ENCODE data around the gene PPIL1. TPM values are rescaled to one million over a fixed set of nuclear protein-coding genes. Genes with fewer than 3 reads are reported as not detected.

PPIL1 gene
- total and polyA plus RNA-seq, 2 of the 8 experiments (the other 6 are each of a cell fraction or from before 2014, with no cell fraction given) = 83.7 to 86.5 TPM

- Histone ChIP-seq H2AK5ac (ENCODE audit: low read depth, low read length) (no peak overlapping the region), H2BK15ac (ENCODE audit: low read length) (no peak overlapping the region), H3K9me3 (ENCODE audit: insufficient read depth in 2 of 2, low read depth in 1 of 2, low read length in 1 of 2) (no peaks in the 10 kb centered on the region), H3K9ac (replicated peaks in 1 of 4; ENCODE audit: extremely low read depth in 1 of 4, low read depth in 3 of 4, low read length in 3 of 4) (no peak overlapping the region), H4K91ac (replicated peaks; ENCODE audit: insufficient read length, low read length) (no peak overlapping the region), H3K27me3 (replicated peaks in 1 of 4; ENCODE audit: control insufficient read depth in 3 of 4, extremely low read depth in 1 of 4, insufficient read depth in 3 of 4, low read length in 3 of 4) (peaks cover 0 to 5% (median 5%) of the 10 kb centered on the region in 4 experiments; a peak in 6 of 7 replicates), H2BK120ac (replicated peaks; ENCODE audit: low read depth, low read length) (no peak overlapping the region), H3K4me2 (ENCODE audit: insufficient read depth in 1 of 2, low read depth in 2 of 2, low read length in 2 of 2) (no peak overlapping the region), H2AFZ (ENCODE audit: low read length) (no peak overlapping the region), H3K56ac (replicated peaks; ENCODE audit: insufficient read length, low read depth, low read length) (no peak overlapping the region), H2BK20ac (ENCODE audit: low read length) (no peak overlapping the region), H3K23ac (ENCODE audit: insufficient read length) (no peak overlapping the region), H2BK12ac (ENCODE audit: low read depth, low read length) (no peak overlapping the region), H3K79me1 (ENCODE audit: low read depth, low read length) (no peaks in the 10 kb centered on the region; the same call in 1 of the 2 replicates), H4K20me1 (replicated peaks in 1 of 2; ENCODE audit: control insufficient read depth in 1 of 2, insufficient read depth in 2 of 2, low read length in 2 of 2) (no peaks in the 10 kb centered on the region), H3K23me2 (ENCODE audit: low read depth, low read length) (no peaks in the 10 kb centered on the region), H3K4me1 (replicated peaks in 1 of 4; ENCODE audit: control insufficient read depth in 3 of 4, insufficient read depth in 4 of 4, low read length in 3 of 4) (peaks cover 0 to 4% (median 1%) of the 10 kb centered on the region in 4 experiments; a peak in 2 of 7 replicates), H3K27ac (ENCODE audit: low read depth, low read length) (no peak overlapping the region), H3K18ac (ENCODE audit: extremely low read depth, low read length) (no peak overlapping the region), H3K4me3 (ENCODE audit: extremely low read depth in 1 of 4, insufficient read depth in 2 of 4, low read depth in 3 of 4, low read length in 4 of 4) (no peak overlapping the region), H2BK5ac (ENCODE audit: low read depth, low read length) (no peak overlapping the region), H3K14ac (ENCODE audit: insufficient read length) (no peak overlapping the region), H4K8ac (ENCODE audit: extremely low read depth, insufficient read depth, low read length) (no peak overlapping the region), H3K4ac (replicated peaks; ENCODE audit: insufficient read length, low read depth, low read length) (no peak overlapping the region), H4K5ac (ENCODE audit: insufficient read length, low read depth, low read length) (no peak overlapping the region), H3K79me2 (ENCODE audit: control insufficient read depth in 1 of 2, insufficient read depth in 2 of 2, low read length in 2 of 2) (no peaks in the 10 kb centered on the region), H3K36me3 (ENCODE audit: control insufficient read depth in 2 of 4, insufficient read depth in 4 of 4, low read length in 3 of 4) (no peaks in the 10 kb centered on the region)
- ChIA-PET POLR2A (ENCODE audit: partially characterized antibody) (interaction anchor here (1.1 kb wide), 1 partner anchor 43 kb away, joined by 3 read pairs; the partner anchor contains the start of gene PPIL1), CTCF (ENCODE audit: partially characterized antibody) (interaction anchor here (0.6 to 14.1 kb wide), 6 partner anchors 17 to 935 kb away, joined by 3 to 121 read pairs (median 3); no protein-coding TSS in a partner anchor)
- FAIRE-seq = no peak
- 95% methylated on average over 5 of the region's 5 CpGs; no CpG with 5 or more reads in 1 of the 2 experiments for WGBS, 2 experiments (ENCODE audit: extremely low coverage in 1 of 2, insufficient coverage in 1 of 2, insufficient read length in 1 of 2, insufficient replicate concordance in 2 of 2, low coverage in 1 of 2, low lambda C conversion rate in 2 of 2, missing lambda C conversion rate in 1 of 2)
- DNase-seq (ENCODE audit: low read depth in 1 of 2, low spot score in 2 of 2) = no peak
- TF ChIP-seq KDM4A (IDR thresholded peaks at IDR 0.05; ENCODE audit: low read depth, low read length, severe bottlenecking) (no peak), KDM1A (IDR thresholded peaks at IDR 0.05; ENCODE audit: borderline replicate concordance, low read length) (no peak), ATF3 (IDR thresholded peaks at IDR 0.05; ENCODE audit: insufficient read depth, low read depth, low read length) (no peak), NANOG (IDR thresholded peaks at IDR 0.05; ENCODE audit: insufficient read depth, low read depth, low read length, poor library complexity, severe bottlenecking) (no peak), EZH2 (IDR thresholded peaks at IDR 0.05; ENCODE audit: low read depth, low read length, severe bottlenecking) (no peak), PHF8 (conservative IDR thresholded peaks at IDR 0.05; ENCODE audit: low read depth, low read length) (no peak), ZNF274 (IDR thresholded peaks at IDR 0.05; ENCODE audit: borderline replicate concordance, extremely low read depth, low read length) (no peak), CHD1 (IDR thresholded peaks at IDR 0.05; ENCODE audit: low read depth, low read length) (no peak), SIX5 (IDR thresholded peaks at IDR 0.05; ENCODE audit: low read depth, low read length) (no peak)
Observed at GRCh38 chr6:36832313-36832712, 42.3 kb downstream of the PPIL1 start.
